Motor neuron (in vitro differentiated cells): ENCODE measurements around the gene MGLL. TPM values are rescaled to one million over a fixed set of nuclear protein-coding genes. Genes with fewer than 3 reads are reported as not detected.

ENCODE experiments used
- ATAC-seq, 8 experiments: fragments of 200-7000 bp; cut with Tn5 transposase; replicated peaks in 6 of 8; 2 replicates each; pipeline ENCODE4 v1.8.0; 2021; ENCODE audit warnings: mild to moderate bottlenecking in 8 of 8, moderate library complexity in 8 of 8
- H3K27ac ChIP-seq, 2 donors: fragments of 250-450 bp; sonication (Bioruptor Pico); 2 replicates each; pipeline ENCODE4 v1.9.0; 2021; ENCODE audit warnings: antibody characterized with exemption in 2 of 2, mild to moderate bottlenecking in 2 of 2, moderate library complexity in 1 of 2
- H3K4me1 ChIP-seq, 2 donors: fragments of 250-450 bp; sonication (Bioruptor Pico); replicated peaks in 1 of 2; 2 replicates each; pipeline ENCODE4 v1.6.1; 2021; ENCODE audit warnings: antibody characterized with exemption in 2 of 2, mild to moderate bottlenecking in 2 of 2, moderate library complexity in 1 of 2
- H3K4me3 ChIP-seq, 5 donors: fragments of 250-450 bp; sonication (Bioruptor Pico); 2 replicates each; pipeline ENCODE4 v1.9.0; 2021; ENCODE audit warnings: antibody characterized with exemption in 5 of 5, mild to moderate bottlenecking in 5 of 5, moderate library complexity in 4 of 5
- WGBS, 10 experiments: fragments of 450-650 bp; shearing (Covaris generic); methylation state at CpG; one replicate each; pipeline ENCODE4 v1.0.0; 2022; 5-methylcytosine and 5-hydroxymethylcytosine counted together
- in situ Hi-C, 9 experiments: fragments of 400-800 bp; cut with MboI; loops; one replicate each; pipeline ENCODE4 v1.15.0; 2021; ENCODE audit warnings: low sequenced_read_pairs in 9 of 9, low pct_unique_long_range_greater_than_20kb in 2 of 9; ENCODE audit not compliant: unreplicated experiment in 9 of 9
- total RNA-seq, 8 experiments: library from RNA; unstranded; fragments of 300-600 nt; gene quantifications; 2 replicates each; pipeline versions ENCODE4 v1.2.3 to v1.2.4, GENCODE V29; 2022

The MGLL gene
- total RNA-seq, 8 experiments from 2014 or later = 0.43 to 69.2 (median 4.5) TPM

DNA sequence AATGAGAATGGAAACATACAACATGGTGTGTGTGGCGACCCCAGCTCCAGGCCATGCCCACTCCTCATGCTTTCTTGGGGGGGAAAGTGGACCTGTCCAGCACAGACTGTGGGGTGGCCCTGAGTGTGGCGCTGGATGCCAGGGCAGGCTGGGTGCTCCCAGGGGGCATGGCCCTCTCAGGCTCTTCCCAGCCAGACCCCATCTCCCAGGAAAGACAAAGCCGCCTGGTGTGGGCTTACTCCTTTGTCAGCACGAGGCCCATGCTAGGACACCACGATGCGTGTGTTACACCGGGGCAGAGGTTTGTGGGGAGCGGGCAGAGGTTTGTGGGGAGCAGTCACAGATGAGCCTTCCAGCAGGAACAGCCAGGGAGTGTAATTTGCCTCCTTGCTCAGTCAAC, 81.1 kb downstream of the MGLL start:
- no peak overlapping the region for H3K27ac ChIP-seq
- in situ Hi-C loops = no loop called here
- 80 to 100% (median 91%) methylated on average over 2 to 7 of the region's 8 CpGs; no CpG with 5 or more reads in 6 of the 10 experiments for WGBS, 10 experiments
- H3K4me3 ChIP-seq = no peak overlapping the region
- ATAC-seq = no peak
- H3K4me1 ChIP-seq = peaks cover 0 to 2% of the 10 kb centered on the region in 2 donors

DNA sequence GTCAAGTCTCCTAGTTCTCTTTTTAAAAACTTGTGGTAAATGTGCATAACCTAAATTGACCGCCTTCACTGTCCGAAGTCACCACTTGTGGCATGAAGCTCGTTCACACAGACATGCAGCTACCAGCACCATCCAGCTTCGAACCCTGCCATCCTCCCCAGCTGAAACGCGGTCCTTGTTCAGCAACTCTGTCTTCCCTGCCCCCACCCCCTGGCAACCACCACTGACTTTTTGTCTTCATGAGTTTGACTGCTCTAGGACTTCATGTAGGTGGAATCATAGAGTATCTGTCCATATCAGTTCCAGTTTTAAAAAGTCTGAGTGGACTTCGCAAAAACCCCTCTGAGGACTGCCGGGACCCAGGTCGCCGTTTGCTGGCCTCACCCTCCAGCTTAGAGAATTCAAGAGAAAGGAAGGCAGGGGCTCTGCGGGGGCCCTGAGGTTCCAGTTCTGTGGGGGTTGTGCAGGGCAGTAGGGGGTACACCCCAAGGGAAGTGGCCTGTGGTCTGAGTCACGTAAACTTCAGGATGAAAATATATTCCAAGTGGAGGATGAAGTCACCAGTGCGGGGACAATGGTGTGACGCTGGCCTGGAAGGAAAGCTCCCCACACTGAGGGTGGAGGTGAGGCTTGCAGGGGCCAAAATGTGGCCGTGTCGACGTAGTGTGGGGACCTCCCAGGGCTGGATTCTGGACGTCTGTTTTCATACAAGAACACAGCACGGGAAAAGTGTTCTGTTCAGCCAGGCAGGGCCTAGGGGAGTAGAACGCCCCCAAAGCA, 82.0 kb downstream of the MGLL start:
- WGBS, 10 experiments = 80 to 100% (median 93%) methylated on average over 1 to 9 of the region's 20 CpGs; no CpG with 5 or more reads in 2 of the 10 experiments
- Histone ChIP-seq H3K27ac (no peak overlapping the region), H3K4me1 (peaks cover 0 to 9% of the 10 kb centered on the region in 2 donors), H3K4me3 (no peak overlapping the region)
- no peak for ATAC-seq
- in situ Hi-C loops = no loop called here

GRCh38 chr3:127739347-127740135, 82.8 kb downstream of the MGLL start:
- Histone ChIP-seq H3K4me3 (no peak overlapping the region), H3K4me1 (peaks cover 0 to 9% of the 10 kb centered on the region in 2 donors), H3K27ac (no peak overlapping the region)
- in situ Hi-C loops = no loop called here
- 78 to 100% (median 90%) methylated on average over 2 to 7 of the region's 12 CpGs; no CpG with 5 or more reads in 3 of the 10 experiments for WGBS, 10 experiments
- no peak for ATAC-seq

DNA sequence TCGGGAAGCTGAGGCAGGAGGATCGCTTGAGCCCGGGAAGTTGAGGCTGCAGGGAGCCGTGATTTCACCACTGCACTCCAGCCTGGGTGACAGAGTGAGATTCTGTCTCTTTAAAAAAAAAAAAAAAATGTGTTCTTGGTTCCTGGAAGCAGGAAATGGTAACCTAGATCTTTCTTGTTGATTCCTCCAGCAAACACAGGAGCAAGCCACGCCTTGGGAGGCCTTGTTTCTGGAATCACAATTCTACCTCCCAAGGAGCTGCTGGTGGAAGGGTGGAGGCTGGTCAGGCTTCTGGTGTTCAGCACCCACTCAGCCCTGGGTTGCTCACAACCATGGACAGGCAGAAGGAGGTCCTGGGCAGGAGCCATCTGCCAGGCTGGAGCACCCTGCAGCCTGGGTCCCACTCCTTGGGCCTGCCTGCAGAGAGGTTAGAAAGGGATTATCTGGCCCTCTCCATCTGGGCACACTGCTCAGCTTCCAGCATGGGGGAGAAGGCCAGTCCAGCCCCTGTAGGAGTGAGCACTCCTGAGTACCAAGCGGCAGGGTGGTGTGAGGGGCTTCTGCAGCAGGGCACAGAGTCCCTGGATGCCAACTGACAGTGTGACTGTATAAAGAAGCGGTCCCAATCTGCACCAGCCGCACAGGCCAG, 84.0 kb downstream of the MGLL start:
- Histone ChIP-seq H3K27ac (no peak overlapping the region), H3K4me1 (peaks cover 0 to 9% of the 10 kb centered on the region in 2 donors), H3K4me3 (no peak overlapping the region)
- ATAC-seq = peak in 3 of 8 experiments; percentile 53 to 86 (median 65)
- 77 to 100% (median 91%) methylated on average over 1 to 7 of the region's 8 CpGs; no CpG with 5 or more reads in 3 of the 10 experiments for WGBS, 10 experiments
- in situ Hi-C loops = no loop called here

- no peak overlapping the region for H3K4me3 ChIP-seq
- in situ Hi-C loops = no loop called here
- WGBS, 10 experiments = 40 to 100% (median 89%) methylated on average over 1 to 7 of the region's 10 CpGs; no CpG with 5 or more reads in 1 of the 10 experiments
- no peak for ATAC-seq
- H3K4me1 ChIP-seq = peaks cover 0 to 11% of the 10 kb centered on the region in 2 donors
- no peak overlapping the region for H3K27ac ChIP-seq
Measured at GRCh38 chr3:127736801-127737539, 85.3 kb downstream of the MGLL start.

- in situ Hi-C loops = no loop called here
- no peak overlapping the region for H3K27ac ChIP-seq
- peaks cover under 1 to 16% of the 10 kb centered on the region in 2 donors for H3K4me1 ChIP-seq
- WGBS, 10 experiments = 20 to 82% (median 58%) methylated on average over 1 to 9 of the region's 9 CpGs
- no peak overlapping the region for H3K4me3 ChIP-seq
- ATAC-seq = peak; percentile 31 to 90 (median 66)
Measured at GRCh38 chr3:127735767-127736693, 86.3 kb downstream of the MGLL start.

GRCh38 chr3:127734754-127735473, 87.4 kb downstream of the MGLL start:
- Histone ChIP-seq H3K27ac (no peak overlapping the region), H3K4me1 (peaks cover 6 to 20% of the 10 kb centered on the region in 2 donors), H3K4me3 (no peak overlapping the region)
- peak in 2 of 8 experiments; percentile 22 to 44 for ATAC-seq
- in situ Hi-C loops = no loop called here
- 28 to 100% (median 57%) methylated on average over 1 to 8 of the region's 8 CpGs for WGBS, 10 experiments

DNA sequence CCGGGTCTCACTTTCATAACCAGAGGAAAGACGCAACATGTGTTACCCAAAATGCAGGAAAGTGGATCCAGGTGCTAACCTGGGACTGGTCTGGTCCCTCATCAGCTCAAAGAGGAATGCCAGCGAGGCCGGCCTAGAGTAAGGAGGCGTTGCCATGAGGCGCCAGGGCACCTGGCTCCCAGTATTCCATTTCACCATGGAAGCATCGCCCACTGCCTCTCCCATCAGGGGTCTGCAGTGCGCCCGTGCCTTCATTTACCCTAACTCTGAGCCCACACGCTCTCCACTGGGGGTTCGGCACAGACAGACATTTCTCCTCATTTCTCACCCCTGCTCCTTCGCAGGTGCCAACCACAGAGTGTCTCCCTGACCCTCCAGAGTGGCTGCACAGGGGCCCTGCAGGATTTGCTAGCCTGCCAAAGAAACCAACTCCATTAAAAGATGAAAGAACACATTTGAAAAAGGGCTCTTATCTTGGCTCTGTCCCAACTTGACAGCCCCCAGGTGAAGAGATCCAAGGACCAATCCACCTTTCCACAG, 88.1 kb downstream of the MGLL start:
- Histone ChIP-seq H3K4me3 (no peak overlapping the region), H3K4me1 (peaks cover 6 to 25% of the 10 kb centered on the region in 2 donors), H3K27ac (no peak overlapping the region)
- WGBS, 10 experiments = 80 to 100% (median 94%) methylated on average over 1 to 8 of the region's 12 CpGs; no CpG with 5 or more reads in 1 of the 10 experiments
- ATAC-seq = no peak
- in situ Hi-C loops = no loop called here

GRCh38 chr3:127733781-127734180, 88.5 kb downstream of the MGLL start:
- Histone ChIP-seq H3K4me3 (no peak overlapping the region), H3K27ac (no peak overlapping the region), H3K4me1 (peaks cover 6 to 25% of the 10 kb centered on the region in 2 donors)
- in situ Hi-C loops = no loop called here
- 40 to 100% (median 85%) methylated on average over 1 to 4 of the region's 10 CpGs; no CpG with 5 or more reads in 6 of the 10 experiments for WGBS, 10 experiments
- no peak for ATAC-seq

- Histone ChIP-seq H3K27ac (no peak overlapping the region), H3K4me1 (peaks cover 6 to 25% of the 10 kb centered on the region in 2 donors), H3K4me3 (no peak overlapping the region)
- ATAC-seq = no peak
- WGBS, 10 experiments = 88 to 100% (median 91%) methylated on average over 3 to 6 of the region's 9 CpGs; no CpG with 5 or more reads in 4 of the 10 experiments
- in situ Hi-C loops = no loop called here
Measured at GRCh38 chr3:127732879-127733350, 89.4 kb downstream of the MGLL start.

DNA sequence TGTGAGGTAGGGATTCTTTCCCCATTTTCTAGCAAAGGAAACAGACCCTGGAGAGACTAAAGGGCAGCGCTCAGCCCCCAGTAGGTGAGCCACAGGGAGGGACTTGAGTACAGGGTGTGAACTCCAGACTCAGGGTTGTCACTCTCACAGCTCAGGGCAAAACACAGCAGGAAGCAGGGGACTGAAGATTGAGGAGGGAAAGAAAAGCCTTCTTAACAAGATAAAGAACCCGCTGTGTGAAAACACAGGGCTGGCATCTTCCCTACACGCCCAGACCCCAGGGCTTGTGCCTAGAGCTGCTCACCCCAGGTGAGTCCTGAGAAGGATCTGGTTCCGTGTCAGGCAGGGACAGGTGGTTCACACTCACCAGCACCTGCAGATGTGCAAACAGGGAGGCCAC, 90.0 kb downstream of the MGLL start:
- in situ Hi-C loops = no loop called here

More for the DNA sequence above, 90.0 kb downstream of the MGLL start:
- H3K4me3 ChIP-seq = no peak overlapping the region
- 20 to 100% (median 50%) methylated on average over 1 to 2 of the region's 4 CpGs; no CpG with 5 or more reads in 5 of the 10 experiments for WGBS, 10 experiments
- peaks cover 6 to 25% of the 10 kb centered on the region in 2 donors for H3K4me1 ChIP-seq
- no peak for ATAC-seq
- H3K27ac ChIP-seq = no peak overlapping the region
